ENCODE results near the gene CASTOR1.

Gene CASTOR1

DNA sequence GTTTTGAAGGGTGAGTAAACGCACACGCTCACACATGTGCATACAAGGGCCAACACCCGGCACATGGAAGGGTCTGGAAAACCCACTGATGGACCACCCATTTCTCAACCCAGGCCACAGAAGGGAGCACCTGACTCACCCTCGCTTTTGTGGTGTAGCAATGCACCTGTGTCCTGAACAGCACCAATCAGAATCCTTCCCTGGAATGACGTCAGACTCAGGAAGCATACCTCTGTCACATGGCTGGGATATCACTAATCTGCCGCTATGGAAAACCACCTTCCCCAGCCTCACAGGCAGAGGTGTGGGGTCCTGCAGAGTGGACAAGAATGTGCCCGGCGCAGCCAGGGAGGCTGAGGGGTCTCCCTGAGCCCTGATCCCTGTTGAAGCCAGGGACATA, 13.7 kb downstream of the CASTOR1 start:
- TF ChIP-seq, protein P1, sequence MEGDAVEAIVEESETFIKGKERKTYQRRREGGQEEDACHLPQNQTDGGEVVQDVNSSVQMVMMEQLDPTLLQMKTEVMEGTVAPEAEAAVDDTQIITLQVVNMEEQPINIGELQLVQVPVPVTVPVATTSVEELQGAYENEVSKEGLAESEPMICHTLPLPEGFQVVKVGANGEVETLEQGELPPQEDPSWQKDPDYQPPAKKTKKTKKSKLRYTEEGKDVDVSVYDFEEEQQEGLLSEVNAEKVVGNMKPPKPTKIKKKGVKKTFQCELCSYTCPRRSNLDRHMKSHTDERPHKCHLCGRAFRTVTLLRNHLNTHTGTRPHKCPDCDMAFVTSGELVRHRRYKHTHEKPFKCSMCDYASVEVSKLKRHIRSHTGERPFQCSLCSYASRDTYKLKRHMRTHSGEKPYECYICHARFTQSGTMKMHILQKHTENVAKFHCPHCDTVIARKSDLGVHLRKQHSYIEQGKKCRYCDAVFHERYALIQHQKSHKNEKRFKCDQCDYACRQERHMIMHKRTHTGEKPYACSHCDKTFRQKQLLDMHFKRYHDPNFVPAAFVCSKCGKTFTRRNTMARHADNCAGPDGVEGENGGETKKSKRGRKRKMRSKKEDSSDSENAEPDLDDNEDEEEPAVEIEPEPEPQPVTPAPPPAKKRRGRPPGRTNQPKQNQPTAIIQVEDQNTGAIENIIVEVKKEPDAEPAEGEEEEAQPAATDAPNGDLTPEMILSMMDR (IDR thresholded peaks at IDR 0.05; ENCODE audit: borderline replicate concordance, control extremely low read depth, extremely low read depth, insufficient read depth, missing control alignments): no peak
- in situ Hi-C loops (cut with MboI; ENCODE audit: low sequenced_read_pairs, unreplicated experiment): no loop called here
- no peak for DNase-seq (ENCODE audit: low spot score)

DNA sequence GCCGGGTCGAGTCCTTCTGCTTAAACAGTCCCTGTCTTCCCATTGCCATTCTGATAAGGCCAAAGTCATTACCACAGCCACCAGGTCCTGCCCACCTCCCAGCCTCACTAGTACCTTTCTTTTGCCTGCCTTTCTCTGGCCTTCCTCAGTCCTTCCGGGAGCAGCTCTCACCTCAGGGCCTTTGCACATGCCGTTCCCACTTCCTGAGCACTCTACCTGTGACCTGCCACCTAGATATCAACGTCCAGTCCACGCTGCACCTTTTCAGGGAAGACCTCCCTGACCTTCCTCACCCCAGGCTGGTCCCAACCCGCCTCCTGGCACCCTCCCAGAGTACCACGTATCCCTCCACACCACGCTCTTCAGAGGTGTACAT, 14.9 kb downstream of the CASTOR1 start:
- TF ChIP-seq, protein P1 (IDR thresholded peaks at IDR 0.05; ENCODE audit: borderline replicate concordance, control extremely low read depth, extremely low read depth, insufficient read depth, missing control alignments): no peak
- in situ Hi-C loops (cut with MboI; ENCODE audit: low sequenced_read_pairs, unreplicated experiment): no loop called here

DNA sequence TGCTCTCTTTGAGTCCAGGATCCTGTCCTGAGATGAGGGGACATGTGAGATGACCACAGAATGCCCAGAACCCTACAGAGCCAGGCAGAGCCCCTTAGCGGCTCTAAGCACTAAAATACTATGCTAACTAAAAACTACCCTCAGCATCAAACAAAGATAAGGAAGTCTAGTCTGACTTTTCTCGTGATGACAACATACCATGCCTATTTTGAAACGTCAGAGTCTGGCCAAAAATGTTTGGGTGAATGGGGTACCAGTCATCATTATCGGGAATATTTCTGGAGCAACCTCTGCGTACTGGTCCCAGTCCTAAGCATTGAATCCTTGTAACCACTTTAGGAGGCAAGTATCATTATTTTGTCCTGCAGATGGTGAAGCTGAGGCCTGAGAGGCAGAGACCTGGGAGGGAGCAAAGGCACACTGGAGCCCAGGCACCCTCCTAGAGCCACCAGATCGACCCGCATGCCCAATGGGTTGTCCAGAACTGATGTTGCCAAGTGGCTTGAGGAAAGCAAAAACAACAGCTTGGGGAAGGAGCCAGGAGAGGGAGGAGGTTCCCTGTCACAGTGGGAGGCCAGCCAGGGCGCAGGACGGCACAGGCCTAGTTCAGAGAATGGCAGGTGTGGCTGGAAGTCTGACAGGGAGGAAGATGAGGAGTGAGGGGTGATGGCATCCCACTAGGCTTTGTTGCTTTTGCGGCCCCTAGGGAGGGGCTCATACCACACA, 15.4 kb downstream of the CASTOR1 start:
- TF ChIP-seq, protein P1 (IDR thresholded peaks at IDR 0.05; ENCODE audit: borderline replicate concordance, control extremely low read depth, extremely low read depth, insufficient read depth, missing control alignments): no peak
- no peak for DNase-seq (ENCODE audit: low spot score)
- in situ Hi-C loops (cut with MboI; ENCODE audit: low sequenced_read_pairs, unreplicated experiment): no loop called here

More for the DNA sequence above, 14.9 kb downstream of the CASTOR1 start:
- DNase-seq (ENCODE audit: low spot score): no peak

DNA sequence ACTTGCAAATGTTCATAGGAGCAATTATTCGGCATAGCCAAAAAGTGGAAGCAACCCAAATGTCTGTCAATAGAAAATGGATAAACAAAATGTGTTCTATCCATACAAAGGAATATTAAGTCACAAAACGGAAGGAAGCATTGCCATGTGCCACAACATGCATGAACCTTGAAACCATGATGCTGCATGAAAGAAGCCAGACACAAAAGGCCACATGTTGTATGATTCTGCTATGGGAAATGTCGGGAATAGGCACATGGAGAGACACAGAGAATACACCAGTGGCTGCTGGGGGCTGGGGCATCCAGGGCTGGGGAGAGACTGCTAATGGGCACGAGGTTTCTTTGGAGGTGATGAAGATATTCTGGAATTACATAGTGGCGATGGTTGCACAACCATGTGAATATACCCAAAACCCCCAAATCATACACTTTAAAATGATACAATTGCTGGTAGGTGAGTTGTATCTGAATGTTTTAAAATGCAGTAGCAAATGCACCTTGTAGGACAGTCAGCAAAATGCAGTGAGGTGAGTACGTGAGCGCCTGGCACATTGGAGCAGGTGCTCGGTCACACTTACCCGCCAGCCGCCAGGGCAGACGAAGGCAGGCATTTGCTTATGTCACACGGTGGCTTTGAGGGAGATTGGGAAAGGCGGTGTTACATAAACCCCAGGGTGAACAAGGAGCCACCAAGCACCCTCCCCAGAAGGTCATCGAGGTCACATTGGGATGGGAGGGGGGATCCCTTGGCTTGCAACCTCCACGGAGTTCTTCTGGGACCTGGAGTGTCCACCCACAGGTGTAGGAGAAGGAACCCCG, 16.3 kb downstream of the CASTOR1 start:
- no peak for DNase-seq (ENCODE audit: low spot score)
- in situ Hi-C loops (cut with MboI; ENCODE audit: low sequenced_read_pairs, unreplicated experiment): no loop called here
- TF ChIP-seq, protein P1 (IDR thresholded peaks at IDR 0.05; ENCODE audit: borderline replicate concordance, control extremely low read depth, extremely low read depth, insufficient read depth, missing control alignments): no peak

DNA sequence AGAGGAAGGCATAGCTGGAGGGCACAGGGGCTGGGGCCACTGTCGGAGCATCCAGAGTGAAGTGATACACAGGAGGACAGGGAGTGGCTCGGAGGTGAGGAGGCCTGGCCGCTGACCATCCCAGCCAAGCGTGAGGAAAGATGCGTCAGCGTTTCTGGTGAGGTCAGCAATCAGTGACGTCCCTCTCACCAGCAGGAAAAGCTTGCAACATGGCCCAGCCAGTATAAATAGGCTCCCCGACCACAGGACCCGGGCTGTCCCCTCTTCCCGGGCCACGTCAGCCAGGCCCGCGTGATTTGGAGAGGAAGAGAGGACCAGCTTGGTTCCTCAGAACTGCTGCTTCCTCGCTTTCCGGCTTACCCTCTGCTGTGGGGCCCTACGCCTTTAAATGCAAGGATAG, 18.5 kb downstream of the CASTOR1 start:
- in situ Hi-C loops (cut with MboI; ENCODE audit: low sequenced_read_pairs, unreplicated experiment): no loop called here
- DNase-seq (ENCODE audit: low spot score): no peak
- TF ChIP-seq, protein P1 (IDR thresholded peaks at IDR 0.05; ENCODE audit: borderline replicate concordance, control extremely low read depth, extremely low read depth, insufficient read depth, missing control alignments): no peak

DNA sequence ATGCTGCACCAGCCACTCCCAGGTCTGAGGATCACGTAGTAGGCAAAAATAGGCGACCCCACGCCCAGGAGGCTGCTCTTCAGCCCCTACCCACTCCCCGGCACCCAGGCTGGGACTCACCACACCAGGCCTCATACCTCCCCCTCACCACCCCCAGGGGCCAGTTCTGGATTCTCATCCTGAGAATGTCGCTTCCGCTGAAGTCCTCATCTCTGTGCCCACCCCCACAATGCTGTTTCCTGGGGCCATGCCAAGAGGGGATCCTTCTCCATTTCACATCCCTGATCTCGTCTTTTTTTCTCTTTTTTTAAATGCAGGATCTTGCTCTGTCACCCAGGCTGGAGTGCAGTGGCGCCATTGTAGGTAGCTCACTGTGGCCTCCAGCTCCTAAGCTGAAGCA, 21.0 kb downstream of the CASTOR1 start:
- in situ Hi-C loops (cut with MboI; ENCODE audit: low sequenced_read_pairs, unreplicated experiment): loop anchor here (10.0 kb wide), 1 partner anchor 164 kb away; no protein-coding TSS in a partner anchor

More for the DNA sequence above, 21.0 kb downstream of the CASTOR1 start:
- no peak for DNase-seq (ENCODE audit: low spot score)
- TF ChIP-seq, protein P1 (IDR thresholded peaks at IDR 0.05; ENCODE audit: borderline replicate concordance, control extremely low read depth, extremely low read depth, insufficient read depth, missing control alignments): no peak

Measured in GM13976 (cell line).